Cardiac septum (tissue), 1 donor: ENCODE measurements around the gene SCUBE1. TPM values are rescaled to one million over a fixed set of nuclear protein-coding genes. Genes with fewer than 3 reads are reported as not detected.

Experiments used
- DNase-seq: peaks from one replicate; pipeline ENCODE4 v3.0.0-alpha.2; 2020; ENCODE audit warnings: low spot score
- intact Hi-C: fragments of 100-400 bp; cut with DNase I; formaldehyde crosslinking; loops from one replicate; pipeline ENCODE4 v1.14.0; 2022
- total RNA-seq: library from RNA; stranded (reverse); fragmentation: NEBNext Ultra II Directional; extraction: Animal tissue kit (Norgen Biotek cat#: 25700); gene quantifications from one replicate; pipeline ENCODE4 v1.2.1, GENCODE V29; 2021
- donor health status: DM: no; HTN: no; CAD: no.

The SCUBE1 gene
- total RNA-seq, 1 donor from 2014 or later, result 1.1 TPM

DNA sequence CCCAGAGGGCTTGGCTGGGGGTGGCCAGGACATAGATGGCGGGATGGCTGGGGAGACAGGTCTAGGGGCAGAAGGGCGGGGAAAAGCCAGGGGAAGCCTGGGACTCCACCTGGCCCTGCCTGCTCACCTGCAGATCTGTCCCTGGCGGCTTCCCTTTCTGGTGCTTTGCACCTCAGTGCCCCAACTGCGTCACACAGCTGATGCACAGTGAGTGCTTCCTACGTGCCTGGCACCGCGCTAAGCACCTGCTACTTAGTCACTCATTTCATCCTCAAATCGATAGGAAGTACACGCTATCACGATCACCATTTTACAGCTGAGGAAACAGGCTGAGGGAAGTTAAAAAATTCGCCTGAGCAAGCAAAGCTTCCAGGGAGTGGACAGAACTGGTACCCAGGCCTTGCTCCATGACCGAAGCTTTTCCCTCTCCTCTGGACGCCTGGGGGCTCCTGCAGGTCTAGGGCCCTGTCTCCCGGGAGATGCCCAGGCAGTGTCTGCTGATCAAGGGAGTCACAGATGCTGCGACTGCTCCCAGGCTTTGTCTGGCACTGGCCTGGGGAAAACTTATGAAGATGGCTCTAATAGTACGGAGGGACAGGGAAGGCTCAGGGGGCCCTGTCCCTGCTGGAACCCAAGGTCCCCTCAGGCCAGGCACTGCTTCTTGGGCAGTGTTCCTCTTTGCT lies 93.2 kb downstream of the SCUBE1 start:
- no peak for DNase-seq
- intact Hi-C loops, result no loop called here

DNA sequence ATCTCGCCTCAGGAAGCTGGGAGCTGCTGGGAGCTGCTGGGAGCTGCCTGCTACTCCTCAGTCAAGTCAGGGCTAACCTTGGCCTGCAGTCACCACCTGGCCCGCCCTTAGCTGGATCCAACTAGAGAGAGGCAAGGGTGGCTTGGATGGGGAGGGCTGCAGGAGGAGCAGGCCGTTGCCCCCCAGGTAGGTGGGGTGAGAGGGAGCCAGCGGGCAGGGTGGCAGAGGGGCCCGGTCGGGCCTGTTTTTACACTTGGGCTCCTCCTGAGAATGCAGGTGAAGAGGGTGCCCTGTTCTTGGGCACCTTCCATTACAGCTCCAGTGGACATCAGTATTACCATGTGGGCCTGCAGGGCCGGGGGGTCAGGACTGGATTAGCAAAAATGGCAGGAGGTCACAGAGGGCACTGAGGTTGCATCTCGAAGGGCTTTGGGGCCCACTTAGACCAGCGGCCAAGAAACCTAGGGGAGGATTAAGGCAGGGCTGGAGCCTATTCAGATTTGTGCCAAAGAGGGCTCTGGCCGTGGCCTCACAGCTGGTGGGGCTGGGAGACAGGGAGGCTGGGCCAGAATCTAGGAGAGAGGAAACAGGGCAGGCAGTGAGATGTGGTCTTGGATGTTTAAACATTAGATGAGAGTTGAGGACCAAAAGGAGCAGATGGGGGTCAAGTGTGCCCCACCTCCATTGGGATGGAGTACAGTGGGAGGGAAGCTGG lies 95.5 kb downstream of the SCUBE1 start:
- intact Hi-C loops, result no loop called here
- DNase-seq, result no peak

DNA sequence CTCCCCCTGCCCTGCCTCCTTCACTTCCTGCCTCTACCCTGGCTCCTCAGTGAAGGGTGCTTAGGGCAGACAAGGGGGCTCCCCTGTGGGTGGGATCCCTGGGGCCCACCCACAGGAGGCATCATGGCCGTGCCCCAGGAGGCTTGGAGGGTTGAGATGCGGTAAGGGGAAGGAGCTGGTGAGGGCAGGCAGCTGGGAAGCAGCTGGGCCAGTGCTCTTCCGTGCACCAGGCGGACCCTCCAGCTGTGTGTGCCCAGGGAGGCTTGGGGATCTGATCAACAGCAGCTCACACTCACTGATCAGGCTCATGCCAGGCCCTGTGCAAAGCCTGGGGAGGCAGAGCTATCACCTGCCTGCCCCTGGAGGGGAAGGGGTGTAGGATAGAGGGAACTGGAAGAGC lies 97.0 kb downstream of the SCUBE1 start:
- no peak for DNase-seq
- intact Hi-C loops, result no loop called here

DNA sequence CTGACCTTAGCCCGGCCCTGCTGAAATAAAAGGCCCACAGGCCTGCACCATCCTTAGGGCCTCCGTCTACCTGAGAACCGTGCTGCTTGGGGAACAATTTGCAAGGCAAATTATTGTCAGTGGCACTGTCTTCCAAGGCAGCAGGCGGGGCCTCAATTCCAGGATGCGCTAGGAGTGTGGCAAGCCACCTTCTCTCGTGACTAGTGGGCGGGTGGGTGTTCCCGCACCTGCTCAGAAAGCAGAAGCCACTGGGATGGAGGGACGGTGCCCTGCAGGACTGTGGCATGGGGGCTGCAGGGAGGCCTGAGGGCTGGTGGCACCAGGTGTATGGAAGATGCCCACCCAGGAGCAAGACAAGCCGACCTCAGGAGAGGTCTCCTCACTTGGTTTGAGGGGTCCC lies 97.5 kb downstream of the SCUBE1 start:
- intact Hi-C loops, result no loop called here
- no peak for DNase-seq

DNA sequence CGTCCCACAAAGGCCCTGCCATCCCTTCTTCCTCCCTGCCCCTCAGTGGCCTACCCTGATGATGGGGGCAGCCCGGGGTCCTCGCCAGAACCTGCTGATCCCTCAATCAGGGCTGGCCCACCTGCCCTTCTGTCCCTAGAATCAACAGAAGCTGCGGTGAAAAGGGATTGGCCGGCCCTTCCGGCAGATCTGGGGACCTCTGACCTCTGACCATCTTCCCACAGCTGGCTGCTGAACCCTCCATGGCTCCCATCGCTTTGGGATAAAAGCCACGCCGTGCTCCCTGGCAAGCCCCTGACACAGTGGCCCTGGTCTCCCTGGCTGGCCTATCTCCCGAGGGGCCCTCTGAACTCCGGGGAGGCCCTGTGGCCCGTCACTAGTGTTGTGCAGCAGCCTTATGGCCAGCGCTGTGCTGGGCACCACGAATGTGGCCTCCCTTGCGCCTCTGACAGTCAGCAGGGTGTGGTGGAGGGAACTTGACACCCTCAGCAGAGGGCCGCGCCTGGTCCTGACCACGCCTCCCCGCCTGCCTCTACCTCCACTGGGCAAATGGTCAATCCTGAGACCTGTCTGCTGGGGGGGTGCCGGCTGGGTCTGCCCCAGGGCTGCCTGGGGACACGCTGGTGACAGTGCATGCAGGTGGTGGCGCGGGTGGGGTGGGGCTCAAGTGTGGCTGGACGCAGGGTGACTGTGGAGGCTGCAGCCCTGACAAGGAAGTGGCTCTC lies 98.2 kb downstream of the SCUBE1 start:
- DNase-seq, result no peak
- intact Hi-C loops, result no loop called here

DNA sequence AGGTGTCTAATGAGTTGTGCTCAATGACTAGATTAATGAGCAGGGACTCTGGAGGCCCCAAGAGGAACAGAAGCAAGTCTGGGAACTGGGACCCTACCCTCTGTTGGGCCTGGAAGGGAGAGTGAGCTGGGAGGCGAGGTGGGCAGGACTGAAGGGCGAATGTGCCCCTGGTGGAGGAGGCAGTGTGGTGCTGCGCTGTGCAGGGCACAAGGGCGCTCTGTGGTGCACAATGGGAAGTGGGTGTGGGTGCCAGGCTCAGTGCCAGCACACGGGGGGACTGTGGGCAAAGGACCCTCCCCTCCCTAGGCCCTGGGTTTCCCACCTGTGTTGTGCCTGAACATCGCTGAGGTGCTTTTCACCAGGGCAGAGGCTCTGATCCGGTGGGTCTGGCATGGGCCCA lies 98.8 kb downstream of the SCUBE1 start:
- intact Hi-C loops, result no loop called here
- DNase-seq, result no peak

DNA sequence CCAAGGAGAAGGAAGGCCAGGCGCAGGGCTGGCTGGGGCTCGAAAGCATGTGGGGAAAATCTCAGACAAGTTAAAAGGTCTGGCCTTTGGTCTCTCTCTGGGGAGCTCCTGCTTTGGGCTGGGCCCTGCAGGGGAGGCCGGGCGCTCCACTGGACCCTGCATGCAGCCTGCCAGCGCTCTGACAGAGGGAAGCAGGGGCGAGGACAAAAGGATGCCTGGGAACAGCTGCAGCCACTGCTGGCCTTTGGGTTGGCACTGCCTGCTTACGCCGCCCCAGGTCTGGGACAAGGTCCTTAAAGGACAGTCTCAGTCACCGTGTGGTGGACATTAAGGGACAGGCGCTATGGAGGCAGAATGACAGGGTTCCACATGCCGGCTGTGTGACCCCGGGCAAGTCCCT lies 99.8 kb downstream of the SCUBE1 start:
- no peak for DNase-seq
- intact Hi-C loops, result no loop called here

DNA sequence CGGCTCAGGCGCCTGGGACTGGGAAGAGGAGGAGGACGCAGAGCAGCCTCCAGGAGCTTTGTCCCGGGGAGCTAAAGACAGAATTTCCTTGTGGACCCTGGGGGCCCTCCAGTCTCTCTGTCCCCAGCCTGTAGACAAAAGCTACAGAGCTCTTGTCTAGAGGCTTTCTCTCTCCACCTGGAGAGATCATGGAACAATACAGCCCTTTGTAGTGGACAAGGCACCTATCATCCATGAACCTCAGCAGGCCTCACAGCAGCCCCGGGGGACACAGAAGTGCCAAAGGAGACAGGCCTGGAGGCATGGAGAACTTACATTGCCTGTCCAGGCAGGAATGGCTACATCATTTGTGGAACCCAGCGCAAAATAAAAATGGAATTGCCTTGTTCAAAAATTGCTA lies 100.5 kb downstream of the SCUBE1 start:
- intact Hi-C loops, result no loop called here
- no peak for DNase-seq

DNA sequence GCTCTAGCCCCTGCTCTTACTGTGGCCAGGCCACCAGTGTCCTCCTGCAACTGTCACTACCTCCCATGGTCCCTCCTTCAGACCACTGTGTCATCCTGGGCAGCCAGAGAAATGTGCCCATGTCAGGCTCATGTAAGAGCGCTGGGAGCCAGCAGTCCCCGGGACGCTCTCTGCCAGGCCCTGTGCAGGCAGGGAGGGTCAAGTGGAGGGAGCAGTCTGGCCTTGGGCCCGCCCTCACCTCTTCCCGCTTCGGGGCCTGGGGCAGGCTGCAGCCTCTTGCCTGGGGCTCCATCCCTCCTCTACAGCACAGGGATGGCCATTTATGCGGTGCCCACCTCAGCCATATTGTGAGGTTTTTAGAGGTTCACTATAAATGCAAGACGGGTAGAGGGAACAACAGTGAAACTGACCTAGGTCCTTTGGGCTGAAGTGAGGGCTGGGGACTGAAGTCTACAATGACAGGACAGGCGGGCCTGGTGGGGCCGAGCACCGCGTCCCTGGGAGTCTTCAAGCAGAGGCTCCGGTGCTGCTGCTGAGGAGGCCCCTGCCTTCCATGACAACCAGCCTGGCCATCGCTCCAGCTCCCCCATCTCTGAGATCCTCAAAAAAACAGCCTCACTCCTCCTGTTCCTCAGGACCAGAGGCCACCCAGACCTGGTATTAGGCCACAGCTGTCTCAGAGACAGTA lies 101.3 kb downstream of the SCUBE1 start:
- intact Hi-C loops, result no loop called here
- DNase-seq, result no peak

DNA sequence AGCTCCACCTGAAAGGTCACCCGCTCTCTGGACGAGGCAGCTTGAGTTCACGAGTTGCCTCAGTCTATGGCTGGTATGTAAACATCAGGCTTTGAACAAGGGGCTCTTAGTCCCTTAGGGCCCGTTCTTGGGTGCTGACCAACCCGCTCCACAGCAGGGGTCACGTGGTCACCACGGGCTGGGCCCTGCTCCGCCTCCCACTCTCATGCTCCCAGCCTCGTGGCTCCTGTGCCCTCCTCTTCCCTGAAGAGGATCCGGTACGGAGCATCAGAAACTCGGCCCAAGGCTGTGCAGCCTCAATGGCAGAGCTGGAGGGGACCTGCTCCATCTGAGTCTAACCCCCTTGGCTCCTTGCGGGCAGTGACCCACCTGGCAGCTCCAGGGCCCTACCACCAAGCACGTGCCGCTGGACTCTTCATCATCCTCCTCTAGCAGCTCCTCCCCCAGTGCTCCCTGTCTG lies 102.0 kb downstream of the SCUBE1 start:
- DNase-seq, result no peak
- intact Hi-C loops, result no loop called here

DNA sequence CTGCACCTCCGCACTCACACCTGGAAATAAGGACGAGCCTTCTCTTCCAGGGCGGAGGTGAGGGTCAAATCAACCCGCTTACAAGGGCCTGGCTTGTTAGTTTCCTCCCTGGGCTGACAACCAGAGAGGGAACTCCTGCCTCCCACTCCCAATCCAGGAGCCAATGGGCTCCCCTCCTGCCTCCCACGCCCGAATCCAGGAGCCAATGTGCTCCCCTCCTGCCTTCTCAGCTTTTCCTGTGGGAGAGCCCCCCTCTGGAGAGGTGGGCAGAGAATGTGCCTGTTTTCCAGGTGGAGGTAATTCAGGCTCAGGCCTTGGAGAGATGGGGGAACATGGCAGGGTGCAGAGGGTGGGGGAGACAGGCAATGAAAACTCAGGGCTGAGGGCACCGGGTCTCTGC lies 102.6 kb downstream of the SCUBE1 start:
- DNase-seq, result no peak
- intact Hi-C loops, result no loop called here

DNA sequence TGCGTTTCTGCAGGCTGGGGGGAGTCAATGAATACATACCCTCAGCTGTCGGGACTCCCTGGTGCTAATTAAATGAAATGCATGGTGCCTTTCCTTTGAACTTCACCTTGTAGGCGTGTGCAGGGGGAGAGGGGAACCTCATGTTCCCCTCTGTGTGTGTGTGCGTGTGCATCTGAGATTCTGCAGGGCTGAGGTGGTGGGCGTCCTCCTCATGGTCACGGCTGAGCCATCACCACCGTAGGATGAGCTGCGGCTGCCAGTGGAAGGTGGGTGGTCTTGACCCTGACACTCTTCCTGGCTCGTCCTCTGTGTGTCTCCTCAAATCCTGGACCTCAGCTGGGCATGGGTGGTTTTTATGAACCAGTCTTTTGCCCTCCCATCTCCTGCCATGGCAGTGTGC lies 103.2 kb downstream of the SCUBE1 start:
- intact Hi-C loops, result loop anchor here (5.0 kb wide), 1 partner anchor 32 kb away; no protein-coding TSS in a partner anchor

DNA sequence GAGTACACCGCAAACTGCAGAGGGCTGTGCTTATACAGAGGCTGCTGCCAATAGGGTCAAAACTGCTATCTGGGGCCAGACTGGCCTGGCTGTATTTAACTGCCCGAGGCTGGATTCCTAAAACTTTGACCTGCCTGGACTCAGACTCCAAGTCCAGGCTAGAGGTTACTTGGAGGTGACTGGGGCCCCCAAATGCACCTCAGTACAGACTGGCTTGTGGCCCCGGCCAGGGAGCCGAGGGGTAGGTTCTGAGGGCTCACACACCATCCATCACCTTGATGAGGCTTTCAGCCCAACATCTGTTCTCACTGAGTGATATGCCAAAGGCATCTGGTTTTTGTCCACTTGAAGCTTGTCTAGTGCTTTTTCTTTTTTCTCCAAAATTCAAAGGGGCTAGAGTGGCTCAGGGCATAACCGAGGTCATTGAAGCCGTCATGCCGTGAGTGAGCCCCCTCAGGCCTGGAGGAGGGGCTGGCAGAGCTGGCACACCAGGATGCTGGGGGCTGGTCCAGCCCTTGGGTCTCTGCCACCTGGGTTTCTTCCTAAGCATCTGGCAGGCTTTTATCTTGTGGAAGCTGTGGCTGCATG lies 103.9 kb downstream of the SCUBE1 start:
- intact Hi-C loops, result loop anchor here (5.0 kb wide), 1 partner anchor 33 kb away; no protein-coding TSS in a partner anchor
- no peak for DNase-seq

More for the DNA sequence above, 103.2 kb downstream of the SCUBE1 start:
- DNase-seq, result no peak

DNA sequence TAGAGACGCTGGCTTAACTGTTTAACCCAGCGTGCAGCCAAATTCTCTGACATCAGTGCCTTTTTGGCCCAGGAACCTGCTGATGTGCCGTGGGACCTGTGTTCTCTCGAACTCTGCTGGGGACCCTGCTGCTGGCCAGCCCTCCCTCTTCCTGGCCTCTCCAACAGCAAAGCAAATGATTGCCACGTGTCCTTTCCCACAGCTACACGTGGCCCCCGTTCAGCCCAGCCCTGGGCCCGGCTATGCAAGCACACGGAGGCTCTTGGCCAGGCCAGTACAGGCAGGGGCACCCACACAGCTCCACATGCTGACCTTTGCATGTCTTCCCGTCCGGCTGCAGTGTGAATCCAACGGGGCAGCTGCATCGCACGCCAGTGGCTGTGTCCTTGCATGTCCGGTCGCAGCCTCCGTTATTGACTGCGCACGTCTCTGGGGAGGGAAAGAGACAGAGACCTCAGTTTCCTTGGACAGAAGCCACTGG lies 104.6 kb downstream of the SCUBE1 start:
- DNase-seq, result no peak
- intact Hi-C loops, result loop anchor here (5.0 kb wide), 1 partner anchor 34 kb away; no protein-coding TSS in a partner anchor

DNA sequence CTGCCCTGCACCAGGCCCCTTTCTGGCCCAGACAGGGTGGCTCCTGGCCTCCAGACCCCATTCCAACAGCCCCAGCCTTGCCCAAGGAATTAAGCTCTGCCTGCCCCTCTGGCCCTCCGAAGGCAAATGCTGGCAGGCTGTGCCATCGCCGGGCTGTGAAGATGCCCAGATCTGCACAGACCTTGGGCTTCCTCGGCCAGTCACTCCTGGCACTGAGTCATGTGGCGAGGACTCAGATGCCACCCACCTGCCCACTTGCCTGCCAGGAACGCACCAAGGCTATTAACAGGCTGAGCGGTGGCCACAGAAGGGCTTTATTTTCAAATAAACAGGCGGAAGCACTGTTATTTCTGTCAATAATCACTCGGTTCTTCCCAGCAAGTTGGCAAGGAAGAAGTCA lies 105.9 kb downstream of the SCUBE1 start:
- intact Hi-C loops, result loop anchor here (5.0 kb wide), 1 partner anchor 35 kb away; no protein-coding TSS in a partner anchor
- DNase-seq, result no peak

DNA sequence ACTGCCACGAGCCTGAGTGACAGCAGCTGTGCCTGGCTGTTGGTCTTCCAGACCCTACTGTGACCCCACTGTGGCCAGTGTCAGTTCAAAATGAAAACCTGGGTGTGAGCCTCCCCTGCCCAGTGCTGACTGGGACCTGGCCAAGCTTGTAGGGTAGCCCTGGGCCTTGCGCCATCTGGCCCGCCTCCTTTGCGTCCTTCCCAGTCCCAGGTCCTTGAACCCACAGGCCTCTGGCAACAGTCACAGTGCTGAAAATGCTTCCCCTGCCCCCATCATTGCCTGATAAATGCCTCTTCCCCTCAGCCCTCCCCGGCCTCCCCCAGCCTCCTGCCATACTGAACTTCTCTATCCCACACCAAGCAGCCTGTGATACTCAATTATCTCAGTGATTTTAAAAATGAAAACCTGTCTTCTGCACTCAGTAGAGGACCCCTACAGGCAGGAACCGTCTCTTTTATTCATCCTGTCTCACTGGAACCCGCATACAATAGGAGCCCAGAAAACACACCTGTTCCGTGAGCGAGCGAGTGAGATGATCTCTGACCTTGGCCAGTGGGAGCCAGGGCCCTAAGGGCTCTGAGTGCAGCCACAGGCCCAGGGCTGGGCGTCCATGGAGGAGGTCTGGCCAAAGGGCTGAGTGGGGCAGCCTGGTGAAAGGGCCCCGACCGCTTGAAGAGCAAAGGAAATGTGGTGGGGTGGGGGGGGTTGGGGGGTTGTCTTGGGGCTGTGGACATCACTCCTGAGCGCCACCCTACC lies 106.6 kb downstream of the SCUBE1 start:
- DNase-seq, result peak; percentile 86
- intact Hi-C loops, result loop anchor here (5.0 kb wide), 1 partner anchor 36 kb away; no protein-coding TSS in a partner anchor

DNA sequence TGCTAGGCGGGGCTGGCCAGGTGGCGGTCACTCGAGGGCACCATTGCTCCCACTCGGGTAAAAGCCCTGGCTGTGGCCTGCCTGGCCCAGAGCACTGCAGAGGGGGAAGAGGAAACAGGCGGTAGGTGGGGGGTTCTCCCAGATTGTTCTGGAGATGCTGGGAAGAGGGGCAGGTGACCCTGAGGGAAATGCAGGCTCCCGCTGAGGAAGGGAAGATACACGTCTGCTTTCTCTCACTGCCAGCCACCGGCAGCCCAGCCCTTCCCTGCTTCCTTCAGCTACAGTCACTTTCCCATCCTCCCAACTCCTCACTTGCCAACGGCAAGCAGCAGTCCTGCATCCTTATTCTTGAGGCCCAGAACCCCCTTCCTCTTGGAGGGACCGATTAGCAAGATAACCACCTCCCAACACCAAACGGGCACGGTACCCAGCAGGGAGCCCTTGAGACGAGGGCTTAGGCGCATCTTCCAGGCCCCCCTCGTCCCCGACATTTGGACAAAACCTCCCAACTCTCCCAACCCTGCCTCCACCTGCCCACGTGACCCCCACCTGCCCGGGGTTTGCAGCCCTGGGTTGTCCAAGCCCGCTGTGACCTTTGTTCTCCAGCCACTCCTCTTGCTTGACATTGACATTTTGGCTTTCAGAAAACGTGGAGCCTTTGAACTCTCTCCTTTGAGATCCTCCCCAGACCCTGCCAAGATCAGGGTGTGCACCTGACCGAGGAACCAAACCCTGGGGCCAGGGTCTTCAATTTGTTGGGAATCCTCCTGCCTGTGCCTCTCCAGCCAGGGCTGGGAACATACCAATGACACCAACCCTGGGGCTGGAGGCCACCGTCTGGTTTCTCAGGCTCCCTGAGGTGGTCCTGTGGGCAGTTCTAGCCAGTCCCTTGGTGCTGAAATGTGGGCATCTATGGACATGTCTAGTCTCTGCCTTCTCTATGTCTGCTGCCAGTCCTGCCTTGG lies 107.4 kb downstream of the SCUBE1 start:
- DNase-seq, result no peak
- intact Hi-C loops, result loop anchor here (5.0 kb wide), 1 partner anchor 37 kb away; no protein-coding TSS in a partner anchor
